ENCODE data around the gene DNAJB7. TPM values are rescaled to one million over a fixed set of nuclear protein-coding genes. Genes with fewer than 3 reads are reported as not detected.

The DNAJB7 gene
- total RNA-seq, 2 experiments from 2014 or later = not detected

Other genes with a start within 250 kb of the DNAJB7 start
- 10 to 100 TPM; 58.5 to 61.5 TPM for gene MRTFA, start 225.4 kb downstream of the DNAJB7 start, total RNA-seq
- gene MCHR1, start 182.6 kb downstream of the DNAJB7 start, total RNA-seq = not detected
- 10 to 100 TPM; 17.1 to 17.5 TPM for gene SLC25A17, start 42.8 kb downstream of the DNAJB7 start, total RNA-seq
- gene ST13, start 5.5 kb downstream of the DNAJB7 start, total RNA-seq = 100 to 1,000 TPM; 138 to 142 TPM
- gene XPNPEP3, start 5.0 kb downstream of the DNAJB7 start, total RNA-seq = 10 to 100 TPM; 11.3 to 13.2 TPM
- 10 to 100 TPM; 80.7 TPM for gene RBX1, start 89.3 kb upstream of the DNAJB7 start, total RNA-seq
- 10 to 100 TPM; 63.3 to 68.4 TPM for gene EP300, start 230.5 kb upstream of the DNAJB7 start, total RNA-seq